Ovary (tissue), 3 donors: Measurements from ENCODE around the gene ATP7B.

Experiments
- EP300 ChIP-seq: sonication (generic); formaldehyde crosslinking; IDR thresholded peaks from one replicate; pipeline ENCODE4 v1.6.1; 2017; ENCODE audit warnings: antibody characterized with exemption
- POLR2A ChIP-seq: fragments of 450-650 bp; IDR thresholded peaks from one replicate; pipeline ENCODE4 v1.6.1; 2017; ENCODE audit warnings: antibody characterized with exemption, mild to moderate bottlenecking, moderate library complexity
- TF ChIP-seq, protein P1 (sequence below), 3 donors: fragments of 450-650 bp in 2 of 3; fragments of 200-600 bp in 1 of 3; IDR thresholded peaks; one replicate each; pipeline versions ENCODE4 v1.5.1 to v1.8.0; 2016 to 2022; ENCODE audit warnings: antibody characterized with exemption in 3 of 3, mild to moderate bottlenecking in 1 of 3
- donor health status: DM: no; HTN: no; CAD: no.

DNA sequence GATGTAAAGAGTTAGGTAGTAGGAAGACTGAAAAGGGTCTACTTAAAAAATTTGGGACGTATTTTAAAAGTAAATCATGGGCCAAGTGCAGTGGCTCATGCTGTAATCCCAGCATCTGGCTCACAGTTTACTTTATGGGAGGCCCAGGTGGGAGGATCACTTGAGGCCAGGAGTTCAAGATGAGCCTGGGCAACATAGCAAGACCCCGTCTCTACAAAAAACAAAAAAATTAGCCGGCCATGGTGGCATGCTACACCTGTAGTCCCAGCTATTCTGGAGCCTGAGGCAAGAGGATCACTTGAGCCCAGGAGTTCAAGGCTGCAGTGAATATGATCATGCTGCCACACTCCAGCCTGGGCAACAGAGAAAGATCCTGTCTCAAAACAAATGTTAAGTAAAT is 36.2 kb upstream of the ATP7B start:
- TF ChIP-seq EP300 (no peak), POLR2A (no peak)
- TF ChIP-seq, protein P1, sequence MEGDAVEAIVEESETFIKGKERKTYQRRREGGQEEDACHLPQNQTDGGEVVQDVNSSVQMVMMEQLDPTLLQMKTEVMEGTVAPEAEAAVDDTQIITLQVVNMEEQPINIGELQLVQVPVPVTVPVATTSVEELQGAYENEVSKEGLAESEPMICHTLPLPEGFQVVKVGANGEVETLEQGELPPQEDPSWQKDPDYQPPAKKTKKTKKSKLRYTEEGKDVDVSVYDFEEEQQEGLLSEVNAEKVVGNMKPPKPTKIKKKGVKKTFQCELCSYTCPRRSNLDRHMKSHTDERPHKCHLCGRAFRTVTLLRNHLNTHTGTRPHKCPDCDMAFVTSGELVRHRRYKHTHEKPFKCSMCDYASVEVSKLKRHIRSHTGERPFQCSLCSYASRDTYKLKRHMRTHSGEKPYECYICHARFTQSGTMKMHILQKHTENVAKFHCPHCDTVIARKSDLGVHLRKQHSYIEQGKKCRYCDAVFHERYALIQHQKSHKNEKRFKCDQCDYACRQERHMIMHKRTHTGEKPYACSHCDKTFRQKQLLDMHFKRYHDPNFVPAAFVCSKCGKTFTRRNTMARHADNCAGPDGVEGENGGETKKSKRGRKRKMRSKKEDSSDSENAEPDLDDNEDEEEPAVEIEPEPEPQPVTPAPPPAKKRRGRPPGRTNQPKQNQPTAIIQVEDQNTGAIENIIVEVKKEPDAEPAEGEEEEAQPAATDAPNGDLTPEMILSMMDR (IDR thresholded peaks at IDR 0.05), result no peak
